Hepatocyte (in vitro differentiated cells): ENCODE results near the gene LIN52.

Experiments
- EZH2 ChIP-seq: fragments of 200-600 bp; sonication (generic); IDR thresholded peaks from 2 replicates; pipeline ENCODE4 v1.6.1; 2016; ENCODE audit warnings: antibody characterized with exemption, mild to moderate bottlenecking, borderline replicate concordance
- EZH2phosphoT487 ChIP-seq: fragments of 200-600 bp; sonication (generic); IDR thresholded peaks from one replicate; pipeline ENCODE4 v1.6.1; 2018; ENCODE audit warnings: antibody characterized with exemption, mild to moderate bottlenecking, low read depth, moderate library complexity; ENCODE audit not compliant: unreplicated experiment, severe bottlenecking
- TF ChIP-seq, protein P1 (sequence below): fragments of 200-600 bp; sonication (generic); IDR thresholded peaks from 2 replicates; pipeline ENCODE4 v1.5.1; 2016; ENCODE audit warnings: antibody characterized with exemption, mild to moderate bottlenecking; ENCODE audit not compliant: poor library complexity

- TF ChIP-seq EZH2 (no peak), EZH2phosphoT487 (no peak)
- TF ChIP-seq, protein P1, sequence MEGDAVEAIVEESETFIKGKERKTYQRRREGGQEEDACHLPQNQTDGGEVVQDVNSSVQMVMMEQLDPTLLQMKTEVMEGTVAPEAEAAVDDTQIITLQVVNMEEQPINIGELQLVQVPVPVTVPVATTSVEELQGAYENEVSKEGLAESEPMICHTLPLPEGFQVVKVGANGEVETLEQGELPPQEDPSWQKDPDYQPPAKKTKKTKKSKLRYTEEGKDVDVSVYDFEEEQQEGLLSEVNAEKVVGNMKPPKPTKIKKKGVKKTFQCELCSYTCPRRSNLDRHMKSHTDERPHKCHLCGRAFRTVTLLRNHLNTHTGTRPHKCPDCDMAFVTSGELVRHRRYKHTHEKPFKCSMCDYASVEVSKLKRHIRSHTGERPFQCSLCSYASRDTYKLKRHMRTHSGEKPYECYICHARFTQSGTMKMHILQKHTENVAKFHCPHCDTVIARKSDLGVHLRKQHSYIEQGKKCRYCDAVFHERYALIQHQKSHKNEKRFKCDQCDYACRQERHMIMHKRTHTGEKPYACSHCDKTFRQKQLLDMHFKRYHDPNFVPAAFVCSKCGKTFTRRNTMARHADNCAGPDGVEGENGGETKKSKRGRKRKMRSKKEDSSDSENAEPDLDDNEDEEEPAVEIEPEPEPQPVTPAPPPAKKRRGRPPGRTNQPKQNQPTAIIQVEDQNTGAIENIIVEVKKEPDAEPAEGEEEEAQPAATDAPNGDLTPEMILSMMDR = no peak
Observed at GRCh38 chr14:74218462-74218861, 133.7 kb downstream of the LIN52 start.
